Activated CD4-positive, alpha-beta T cell treated with anti-CD3 and anti-CD28 coated beads for 1 hour (primary cell): ENCODE data around the gene DCAF11.

Experiments used
- DNase-seq: peaks from one replicate; pipeline ENCODE4 v3.0.0-alpha.2; 2020

DCAF11 gene

GRCh38 chr14:24165785-24166184 lies 51.2 kb downstream of the DCAF11 start:
- no peak for DNase-seq

GRCh38 chr14:24167469-24168114 lies 53.0 kb downstream of the DCAF11 start:
- no peak for DNase-seq

GRCh38 chr14:24171422-24172260 lies 57.1 kb downstream of the DCAF11 start, which contains the start of gene REC8:
Gene REC8, plus strand, starts transcription at chr14:24172080. Its CDS starts 473 bp downstream, at chr14:24172553.
- DNase-seq: peak; percentile 51

GRCh38 chr14:24172261-24172860 lies 57.8 kb downstream of the DCAF11 start:
- DNase-seq: no peak

- no peak for DNase-seq
Observed at GRCh38 chr14:24172871-24173281, 58.3 kb downstream of the DCAF11 start.
